DOHH2 (cell line): ENCODE measurements around the gene RBMX.

ENCODE experiments used
- CTCF ChIP-seq: fragments of 200-600 bp; sonication (generic); IDR thresholded peaks from one replicate; pipeline ENCODE4 v1.5.1; 2014; ENCODE audit warnings: antibody characterized with exemption, mild to moderate bottlenecking, low read depth, low read length; ENCODE audit not compliant: poor library complexity, severe bottlenecking
- EZH2phosphoT487 ChIP-seq: fragments of 200-600 bp; sonication (generic); IDR thresholded peaks from 2 replicates; pipeline ENCODE4 v1.6.1; 2017; ENCODE audit warnings: borderline replicate concordance, mild to moderate bottlenecking, antibody characterized with exemption, low read length, moderate library complexity, mixed read lengths

GRCh38 chrX:136880003-136880451 is 498 bp downstream of the RBMX start:
- TF ChIP-seq CTCF (no peak), EZH2phosphoT487 (no peak)
